Measurements from ENCODE around the gene FOXA1. TPM values are rescaled to one million over a fixed set of nuclear protein-coding genes. Genes with fewer than 3 reads are reported as not detected.

FOXA1 gene
- total and polyA plus RNA-seq, 12 donors = not detected

- H3K9me3 ChIP-seq = no peaks in the 10 kb centered on the region
- no peaks in the 10 kb centered on the region for H3K36me3 ChIP-seq
- intact Hi-C loops (cut with DNase I) = loop anchor here in 1 of 10 donors (10.0 kb wide), 1 partner anchor 344 kb away; no protein-coding TSS in a partner anchor
- WGBS, 2 donors = 7 to 11% methylated on average over 36 of the region's 36 CpGs
- ATAC-seq (no peak), DNase-seq (no peak)
- H3K27ac ChIP-seq = no peak overlapping the region
- H3K4me1 ChIP-seq = peaks cover 3 to 47% (median 42%) of the 10 kb centered on the region in 9 donors
- peaks cover 45 to 99% (median 98%) of the 10 kb centered on the region in 7 donors for H3K27me3 ChIP-seq
- TF ChIP-seq CTCF (IDR thresholded peaks at IDR 0.05) = no peak
- peak overlapping the region in 4 of 10 donors; percentile 7 to 16 (median 14) for H3K4me3 ChIP-seq
These were observed 3.9 kb upstream of the FOXA1 start for GRCh38 chr14:37598747-37599506.

- Histone ChIP-seq H3K4me1 (peaks cover 3 to 48% (median 42%) of the 10 kb centered on the region in 9 donors), H3K36me3 (no peaks in the 10 kb centered on the region), H3K27ac (no peak overlapping the region), H3K9me3 (no peaks in the 10 kb centered on the region), H3K4me3 (peak overlapping the region in 6 of 10 donors; percentile 7 to 15 (median 12)), H3K27me3 (peaks cover 44 to 99% (median 98%) of the 10 kb centered on the region in 7 donors)
- no peak for TF ChIP-seq CTCF (IDR thresholded peaks at IDR 0.05)
- 3 to 5% methylated on average over 50 of the region's 50 CpGs for WGBS, 2 donors
- intact Hi-C loops (cut with DNase I) = loop anchor here in 1 of 10 donors (10.0 kb wide), 1 partner anchor 343 kb away; no protein-coding TSS in a partner anchor
- DNase-seq (no peak), ATAC-seq (peak in 1 of 8 donors; percentile 41)
These were observed 3.1 kb upstream of the FOXA1 start for GRCh38 chr14:37597914-37598746.

- no peak for ATAC-seq
- Histone ChIP-seq H3K27me3 (peaks cover 44 to 99% (median 98%) of the 10 kb centered on the region in 7 donors), H3K36me3 (no peaks in the 10 kb centered on the region), H3K27ac (no peak overlapping the region), H3K9me3 (no peaks in the 10 kb centered on the region), H3K4me1 (peaks cover 3 to 48% (median 42%) of the 10 kb centered on the region in 9 donors), H3K4me3 (peak overlapping the region in 1 of 10 donors; percentile 10)
- 3 to 6% methylated on average over 20 of the region's 20 CpGs for WGBS, 2 donors
- TF ChIP-seq CTCF (IDR thresholded peaks at IDR 0.05) = peak in 1 of 9 donors; percentile 19
- no peak for DNase-seq
- intact Hi-C loops (cut with DNase I) = loop anchor here in 1 of 10 donors (10.0 kb wide), 1 partner anchor 343 kb away; no protein-coding TSS in a partner anchor
These were observed 2.5 kb upstream of the FOXA1 start for GRCh38 chr14:37597538-37597913.

Data from heart right ventricle (tissue), 16 donors.